ENCODE data around the gene TUBA1C. TPM values are rescaled to one million over a fixed set of nuclear protein-coding genes. Genes with fewer than 3 reads are reported as not detected.

The TUBA1C gene
- total RNA-seq, 1 donor from 2014 or later, result 129 TPM

- H3K4me1 Mint-ChIP-seq (ENCODE audit: unreplicated experiment), result peaks cover 6% of the 10 kb centered on the region
- H3K36me3 Mint-ChIP-seq (ENCODE audit: low read depth, unreplicated experiment), result no peaks in the 10 kb centered on the region
- DNase-seq (ENCODE audit: low spot score), result no peak
- H3K27ac Mint-ChIP-seq (ENCODE audit: unreplicated experiment), result no peak overlapping the region
- H3K9me3 Mint-ChIP-seq (ENCODE audit: unreplicated experiment), result no peaks in the 10 kb centered on the region
- H3K4me3 Mint-ChIP-seq (ENCODE audit: unreplicated experiment), result no peak overlapping the region
- TF ChIP-seq CTCF (IDR thresholded peaks at IDR 0.05; ENCODE audit: unreplicated experiment), result no peak
- peaks cover 2% of the 10 kb centered on the region for H3K27me3 Mint-ChIP-seq (ENCODE audit: unreplicated experiment)
Measured at GRCh38 chr12:49223590-49224369, 41.1 kb upstream of the TUBA1C start.

DNA sequence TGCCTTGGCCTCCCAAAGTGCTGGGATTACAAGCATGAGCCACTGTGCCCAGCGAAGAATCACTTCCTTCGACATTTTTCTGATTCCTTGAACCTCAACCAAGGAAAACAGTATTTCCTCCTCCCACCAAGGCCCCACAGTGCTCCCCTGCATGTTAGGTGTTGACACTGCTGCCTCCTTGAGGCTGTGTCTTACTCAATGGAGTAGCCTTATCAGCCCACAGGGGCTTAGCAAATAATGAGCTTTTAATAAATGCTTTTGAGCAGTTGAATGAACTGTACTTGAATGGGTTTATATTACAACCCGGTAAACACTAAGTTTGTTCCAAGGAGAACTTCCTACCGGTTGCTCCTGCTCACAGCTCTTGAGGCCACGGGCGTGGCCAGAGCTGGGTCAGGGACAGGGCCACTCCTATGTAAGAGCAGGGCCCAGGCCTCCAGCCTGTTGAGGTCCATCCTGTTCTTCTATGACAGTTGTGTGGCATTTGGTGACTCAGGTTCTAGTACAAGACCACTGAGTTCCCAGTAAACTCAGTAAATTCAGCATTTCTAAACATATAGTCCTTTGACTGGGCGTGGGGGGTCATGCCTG lies 39.2 kb upstream of the TUBA1C start:
- Mint-ChIP-seq H3K9me3 (ENCODE audit: unreplicated experiment) (no peaks in the 10 kb centered on the region), H3K27me3 (ENCODE audit: unreplicated experiment) (peaks cover 2% of the 10 kb centered on the region), H3K27ac (ENCODE audit: unreplicated experiment) (no peak overlapping the region), H3K36me3 (ENCODE audit: low read depth, unreplicated experiment) (no peaks in the 10 kb centered on the region), H3K4me1 (ENCODE audit: unreplicated experiment) (peaks cover 6% of the 10 kb centered on the region), H3K4me3 (ENCODE audit: unreplicated experiment) (no peak overlapping the region)
- DNase-seq (ENCODE audit: low spot score), result no peak
- no peak for TF ChIP-seq CTCF (IDR thresholded peaks at IDR 0.05; ENCODE audit: unreplicated experiment)

GRCh38 chr12:49227713-49228112 lies 37.2 kb upstream of the TUBA1C start:
- H3K4me3 Mint-ChIP-seq (ENCODE audit: unreplicated experiment), result no peak overlapping the region
- no peak overlapping the region for H3K27ac Mint-ChIP-seq (ENCODE audit: unreplicated experiment)
- H3K9me3 Mint-ChIP-seq (ENCODE audit: unreplicated experiment), result no peaks in the 10 kb centered on the region
- H3K4me1 Mint-ChIP-seq (ENCODE audit: unreplicated experiment), result peaks cover 10% of the 10 kb centered on the region
- no peak for DNase-seq (ENCODE audit: low spot score)
- TF ChIP-seq CTCF (IDR thresholded peaks at IDR 0.05; ENCODE audit: unreplicated experiment), result no peak
- no peaks in the 10 kb centered on the region for H3K36me3 Mint-ChIP-seq (ENCODE audit: low read depth, unreplicated experiment)
- peaks cover 2% of the 10 kb centered on the region for H3K27me3 Mint-ChIP-seq (ENCODE audit: unreplicated experiment)

DNA sequence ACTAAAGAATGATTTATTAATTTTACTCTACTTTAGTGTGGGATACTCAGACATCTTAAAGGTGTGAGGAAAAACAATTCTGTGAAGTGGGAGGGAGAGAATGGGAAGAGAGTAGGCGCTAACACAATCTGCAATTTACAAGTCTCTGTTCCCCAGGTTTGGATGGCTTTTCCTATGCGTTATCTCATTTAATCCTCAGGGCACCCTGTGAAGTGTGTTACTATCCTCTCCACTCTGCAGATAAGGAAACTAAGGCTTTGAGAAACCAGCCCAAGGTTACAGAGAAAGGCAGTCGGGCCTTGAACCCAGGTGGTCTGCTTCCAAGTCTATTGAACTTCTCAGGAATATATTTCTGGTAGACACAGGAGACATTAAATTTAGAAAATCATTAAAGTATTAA lies 36.2 kb upstream of the TUBA1C start:
- no peaks in the 10 kb centered on the region for H3K36me3 Mint-ChIP-seq (ENCODE audit: low read depth, unreplicated experiment)
- H3K27ac Mint-ChIP-seq (ENCODE audit: unreplicated experiment), result no peak overlapping the region
- peaks cover 15% of the 10 kb centered on the region for H3K4me1 Mint-ChIP-seq (ENCODE audit: unreplicated experiment)
- DNase-seq (ENCODE audit: low spot score), result no peak
- H3K9me3 Mint-ChIP-seq (ENCODE audit: unreplicated experiment), result no peaks in the 10 kb centered on the region
- TF ChIP-seq CTCF (IDR thresholded peaks at IDR 0.05; ENCODE audit: unreplicated experiment), result no peak
- H3K27me3 Mint-ChIP-seq (ENCODE audit: unreplicated experiment), result peaks cover 2% of the 10 kb centered on the region
- no peak overlapping the region for H3K4me3 Mint-ChIP-seq (ENCODE audit: unreplicated experiment)

DNA sequence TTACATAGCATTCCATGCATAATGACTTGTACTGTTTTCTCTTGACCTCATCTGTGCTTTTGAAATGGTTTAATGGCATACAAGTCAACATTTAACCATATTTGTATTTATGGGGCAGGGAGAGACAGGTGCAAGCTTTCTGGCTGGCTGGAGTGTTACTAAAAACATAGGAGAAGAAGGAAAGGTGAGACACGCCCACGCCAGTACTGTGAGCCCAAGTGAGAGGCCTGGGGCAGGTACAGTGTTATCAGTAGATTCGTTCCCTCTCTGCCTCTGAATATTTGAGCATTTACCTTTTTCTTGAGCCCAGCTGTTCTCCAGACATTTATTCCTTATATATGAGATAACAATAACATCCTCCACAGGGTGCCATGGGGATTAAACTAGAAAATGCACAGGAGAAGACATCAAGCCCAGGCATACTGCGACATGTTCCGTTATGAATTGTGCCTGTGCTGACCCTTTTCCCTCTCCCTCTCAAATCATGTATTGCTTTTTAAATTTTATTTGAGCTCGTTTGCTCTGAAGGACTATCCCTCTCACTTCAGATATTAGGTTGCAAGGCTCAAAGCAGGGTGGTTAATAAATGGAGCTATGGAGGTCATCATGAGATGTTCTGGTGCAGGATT lies 34.6 kb upstream of the TUBA1C start:
- TF ChIP-seq CTCF (IDR thresholded peaks at IDR 0.05; ENCODE audit: unreplicated experiment), result no peak
- Mint-ChIP-seq H3K27me3 (ENCODE audit: unreplicated experiment) (peaks cover 5% of the 10 kb centered on the region), H3K9me3 (ENCODE audit: unreplicated experiment) (no peaks in the 10 kb centered on the region), H3K27ac (ENCODE audit: unreplicated experiment) (no peak overlapping the region), H3K4me1 (ENCODE audit: unreplicated experiment) (peaks cover 13% of the 10 kb centered on the region), H3K4me3 (ENCODE audit: unreplicated experiment) (no peak overlapping the region), H3K36me3 (ENCODE audit: low read depth, unreplicated experiment) (no peaks in the 10 kb centered on the region)
- no peak for DNase-seq (ENCODE audit: low spot score)

Data from endothelial cell (in vitro differentiated cells).